ENCODE results near the gene GMPPB.
"Not testable (repeated sequence)": the region's sequence is repeated elsewhere in the genome, so short reads cannot be mapped to it uniquely, and the experiment has no call there.

GMPPB gene

GRCh38 chr3:49754536-49754935, 30.8 kb upstream of the GMPPB start:
- Histone ChIP-seq H3K9me3 (ENCODE audit: control insufficient read depth, low read length) (no peaks in the 10 kb centered on the region), H3K27me3 (ENCODE audit: control insufficient read depth, insufficient read depth, low read length, poor library complexity, severe bottlenecking) (no peaks in the 10 kb centered on the region), H3K36me3 (ENCODE audit: control insufficient read depth, insufficient read depth, low read length) (no peaks in the 10 kb centered on the region), H3K4me3 (ENCODE audit: insufficient read depth, low read depth, low read length) (no peak overlapping the region), H3K27ac (ENCODE audit: insufficient read depth, low read depth, low read length, poor library complexity, severe bottlenecking) (no peak overlapping the region), H3K4me1 (ENCODE audit: control insufficient read depth, insufficient read depth, low read length) (no peaks in the 10 kb centered on the region)
- WGBS, 2 experiments: 96 to 100% methylated on average over 1 of the region's 1 CpG

- no peak overlapping the region for H3K27ac ChIP-seq (ENCODE audit: insufficient read depth, low read depth, low read length, poor library complexity, severe bottlenecking)
- H3K4me1 ChIP-seq (ENCODE audit: control insufficient read depth, insufficient read depth, low read length): no peaks in the 10 kb centered on the region
- H3K9me3 ChIP-seq (ENCODE audit: control insufficient read depth, low read length): no peaks in the 10 kb centered on the region
- H3K36me3 ChIP-seq (ENCODE audit: control insufficient read depth, insufficient read depth, low read length): no peaks in the 10 kb centered on the region
- no peak overlapping the region for H3K4me3 ChIP-seq (ENCODE audit: insufficient read depth, low read depth, low read length)
- 93 to 97% methylated on average over 4 of the region's 4 CpGs for WGBS, 2 experiments
- H3K27me3 ChIP-seq (ENCODE audit: control insufficient read depth, insufficient read depth, low read length, poor library complexity, severe bottlenecking): no peaks in the 10 kb centered on the region
Observed at GRCh38 chr3:49751501-49751900, 27.8 kb upstream of the GMPPB start.

GRCh38 chr3:49750056-49750455, 26.3 kb upstream of the GMPPB start:
- Histone ChIP-seq H3K36me3 (ENCODE audit: control insufficient read depth, insufficient read depth, low read length) (no peaks in the 10 kb centered on the region), H3K27ac (ENCODE audit: insufficient read depth, low read depth, low read length, poor library complexity, severe bottlenecking) (no peak overlapping the region), H3K4me1 (ENCODE audit: control insufficient read depth, insufficient read depth, low read length) (no peaks in the 10 kb centered on the region), H3K9me3 (ENCODE audit: control insufficient read depth, low read length) (no peaks in the 10 kb centered on the region), H3K4me3 (ENCODE audit: insufficient read depth, low read depth, low read length) (no peak overlapping the region), H3K27me3 (ENCODE audit: control insufficient read depth, insufficient read depth, low read length, poor library complexity, severe bottlenecking) (no peaks in the 10 kb centered on the region)
- WGBS, 2 experiments: 97 to 98% methylated on average over 4 of the region's 4 CpGs

GRCh38 chr3:49748874-49749273, 25.1 kb upstream of the GMPPB start:
- not testable (repeated sequence) for H3K27me3 ChIP-seq (ENCODE audit: control insufficient read depth, insufficient read depth, low read length, poor library complexity, severe bottlenecking); H3K36me3 ChIP-seq (ENCODE audit: control insufficient read depth, insufficient read depth, low read length); H3K4me3 ChIP-seq (ENCODE audit: insufficient read depth, low read depth, low read length); H3K4me1 ChIP-seq (ENCODE audit: control insufficient read depth, insufficient read depth, low read length); H3K27ac ChIP-seq (ENCODE audit: insufficient read depth, low read depth, low read length, poor library complexity, severe bottlenecking); H3K9me3 ChIP-seq (ENCODE audit: control insufficient read depth, low read length)
- WGBS, 2 experiments: 90 to 91% methylated on average over 5 of the region's 5 CpGs

- no peaks in the 10 kb centered on the region for H3K36me3 ChIP-seq (ENCODE audit: control insufficient read depth, insufficient read depth, low read length)
- peak overlapping the region; percentile 54 for H3K27ac ChIP-seq (ENCODE audit: insufficient read depth, low read depth, low read length, poor library complexity, severe bottlenecking)
- no peaks in the 10 kb centered on the region for H3K9me3 ChIP-seq (ENCODE audit: control insufficient read depth, low read length)
- H3K4me1 ChIP-seq (ENCODE audit: control insufficient read depth, insufficient read depth, low read length): no peaks in the 10 kb centered on the region
- 95% methylated on average over 13 of the region's 13 CpGs for WGBS, 2 experiments
- no peaks in the 10 kb centered on the region for H3K27me3 ChIP-seq (ENCODE audit: control insufficient read depth, insufficient read depth, low read length, poor library complexity, severe bottlenecking)
- no peak overlapping the region for H3K4me3 ChIP-seq (ENCODE audit: insufficient read depth, low read depth, low read length)
Observed at GRCh38 chr3:49747792-49748480, 24.2 kb upstream of the GMPPB start.

GRCh38 chr3:49745986-49746385, 22.2 kb upstream of the GMPPB start:
- Histone ChIP-seq H3K4me1 (ENCODE audit: control insufficient read depth, insufficient read depth, low read length) (no peaks in the 10 kb centered on the region), H3K4me3 (ENCODE audit: insufficient read depth, low read depth, low read length) (no peak overlapping the region), H3K36me3 (ENCODE audit: control insufficient read depth, insufficient read depth, low read length) (no peaks in the 10 kb centered on the region), H3K27me3 (ENCODE audit: control insufficient read depth, insufficient read depth, low read length, poor library complexity, severe bottlenecking) (no peaks in the 10 kb centered on the region), H3K27ac (ENCODE audit: insufficient read depth, low read depth, low read length, poor library complexity, severe bottlenecking) (no peak overlapping the region), H3K9me3 (ENCODE audit: control insufficient read depth, low read length) (no peaks in the 10 kb centered on the region)
- 83 to 98% methylated on average over 1 to 2 of the region's 2 CpGs for WGBS, 2 experiments

GRCh38 chr3:49740427-49740826, 16.7 kb upstream of the GMPPB start:
- Histone ChIP-seq H3K9me3 (ENCODE audit: control insufficient read depth, low read length) (no peaks in the 10 kb centered on the region), H3K27me3 (ENCODE audit: control insufficient read depth, insufficient read depth, low read length, poor library complexity, severe bottlenecking) (no peaks in the 10 kb centered on the region), H3K36me3 (ENCODE audit: control insufficient read depth, insufficient read depth, low read length) (peaks cover 19% of the 10 kb centered on the region), H3K4me1 (ENCODE audit: control insufficient read depth, insufficient read depth, low read length) (no peaks in the 10 kb centered on the region), H3K4me3 (ENCODE audit: insufficient read depth, low read depth, low read length) (no peak overlapping the region), H3K27ac (ENCODE audit: insufficient read depth, low read depth, low read length, poor library complexity, severe bottlenecking) (no peak overlapping the region)

- Histone ChIP-seq H3K9me3 (ENCODE audit: control insufficient read depth, low read length) (no peaks in the 10 kb centered on the region), H3K4me3 (ENCODE audit: insufficient read depth, low read depth, low read length) (no peak overlapping the region), H3K36me3 (ENCODE audit: control insufficient read depth, insufficient read depth, low read length) (peaks cover 20% of the 10 kb centered on the region), H3K27me3 (ENCODE audit: control insufficient read depth, insufficient read depth, low read length, poor library complexity, severe bottlenecking) (no peaks in the 10 kb centered on the region), H3K27ac (ENCODE audit: insufficient read depth, low read depth, low read length, poor library complexity, severe bottlenecking) (no peak overlapping the region), H3K4me1 (ENCODE audit: control insufficient read depth, insufficient read depth, low read length) (no peaks in the 10 kb centered on the region)
- 95 to 96% methylated on average over 11 of the region's 11 CpGs for WGBS, 2 experiments
Observed at GRCh38 chr3:49738067-49738713, 14.4 kb upstream of the GMPPB start.

- Histone ChIP-seq H3K4me3 (ENCODE audit: insufficient read depth, low read depth, low read length) (no peak overlapping the region), H3K36me3 (ENCODE audit: control insufficient read depth, insufficient read depth, low read length) (peaks cover 35% of the 10 kb centered on the region), H3K27me3 (ENCODE audit: control insufficient read depth, insufficient read depth, low read length, poor library complexity, severe bottlenecking) (no peaks in the 10 kb centered on the region)
Observed at GRCh38 chr3:49734752-49735151, 11.0 kb upstream of the GMPPB start.

GRCh38 chr3:49733551-49733950, 9.8 kb upstream of the GMPPB start:
- Histone ChIP-seq H3K4me1 (ENCODE audit: control insufficient read depth, insufficient read depth, low read length) (no peaks in the 10 kb centered on the region), H3K27me3 (ENCODE audit: control insufficient read depth, insufficient read depth, low read length, poor library complexity, severe bottlenecking) (no peaks in the 10 kb centered on the region), H3K27ac (ENCODE audit: insufficient read depth, low read depth, low read length, poor library complexity, severe bottlenecking) (no peak overlapping the region), H3K9me3 (ENCODE audit: control insufficient read depth, low read length) (no peaks in the 10 kb centered on the region), H3K4me3 (ENCODE audit: insufficient read depth, low read depth, low read length) (no peak overlapping the region), H3K36me3 (ENCODE audit: control insufficient read depth, insufficient read depth, low read length) (peaks cover 33% of the 10 kb centered on the region)
- WGBS, 2 experiments: 96 to 100% methylated on average over 1 of the region's 1 CpG

More at GRCh38 chr3:49734752-49735151, 11.0 kb upstream of the GMPPB start:
- Histone ChIP-seq H3K27ac (ENCODE audit: insufficient read depth, low read depth, low read length, poor library complexity, severe bottlenecking) (no peak overlapping the region), H3K4me1 (ENCODE audit: control insufficient read depth, insufficient read depth, low read length) (no peaks in the 10 kb centered on the region), H3K9me3 (ENCODE audit: control insufficient read depth, low read length) (no peaks in the 10 kb centered on the region)
- 96 to 99% methylated on average over 6 of the region's 6 CpGs for WGBS, 2 experiments

Data from ectodermal cell (in vitro differentiated cells).